ENCODE results near the gene GLP1R.

GLP1R gene

DNA sequence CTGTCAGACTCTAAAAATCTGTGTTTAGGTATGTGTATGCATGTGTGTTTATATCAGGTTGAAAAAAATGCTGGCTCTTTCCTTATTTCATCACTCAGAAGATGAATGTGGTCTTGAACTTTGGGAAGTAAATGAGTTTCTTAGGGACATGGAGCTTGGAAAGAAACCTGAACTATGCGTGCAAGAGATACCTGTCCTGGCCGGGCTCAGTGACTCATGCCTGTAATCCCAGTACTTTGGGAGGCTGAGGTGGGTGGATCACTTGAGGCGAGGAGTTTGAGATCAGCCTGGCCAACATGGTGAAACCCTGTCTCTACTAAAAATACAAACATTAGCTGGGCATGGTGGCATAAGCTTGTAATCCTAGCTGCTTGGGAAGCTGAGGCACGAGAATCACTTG lies 4.4 kb upstream of the GLP1R start:
- no peak for DNase-seq (ENCODE audit: low spot score)

DNA sequence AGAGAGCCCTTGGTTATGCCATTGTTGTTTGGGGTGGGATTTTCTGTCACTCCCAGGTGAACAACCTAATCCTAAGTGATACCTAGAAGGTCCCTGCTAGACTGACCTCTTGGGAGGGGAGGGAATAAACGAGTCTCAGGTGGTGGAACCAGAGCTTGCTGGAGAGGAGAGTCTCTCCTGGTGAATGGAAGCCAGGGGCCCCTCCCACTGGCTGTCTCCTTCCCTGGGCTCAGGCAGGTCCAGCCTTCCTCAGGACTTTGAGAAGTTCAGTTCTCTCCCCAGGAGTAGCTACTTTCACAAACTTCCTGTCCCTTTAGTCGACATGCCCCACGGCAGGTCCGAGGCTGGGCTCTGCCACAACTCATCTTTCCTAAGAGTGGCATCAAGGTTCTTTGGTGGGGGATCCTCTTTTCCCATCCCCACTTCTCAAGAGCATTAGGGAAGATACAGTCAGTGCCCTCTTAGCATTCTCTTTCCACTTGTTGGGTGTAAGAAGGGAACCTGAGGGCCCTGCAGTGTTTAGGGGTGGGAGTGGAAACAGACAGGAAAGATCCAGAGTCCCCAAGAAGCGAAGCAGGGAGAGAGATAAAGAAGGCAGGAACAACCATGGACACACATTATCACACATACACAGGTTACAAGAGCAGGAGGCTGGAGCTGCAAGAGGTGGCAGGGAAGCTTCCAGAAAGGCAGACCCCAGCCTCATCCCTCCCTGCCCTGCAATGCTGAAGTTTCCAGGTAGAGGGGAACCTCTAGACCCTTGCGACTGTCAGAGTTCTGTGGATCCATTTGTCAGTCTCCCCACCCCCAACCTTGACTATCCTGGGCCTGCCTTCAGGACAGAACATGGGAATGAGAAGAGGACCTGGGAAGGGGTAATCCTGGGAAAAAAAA lies 900 bp upstream of the GLP1R start:
- no peak for DNase-seq (ENCODE audit: low spot score)

DNA sequence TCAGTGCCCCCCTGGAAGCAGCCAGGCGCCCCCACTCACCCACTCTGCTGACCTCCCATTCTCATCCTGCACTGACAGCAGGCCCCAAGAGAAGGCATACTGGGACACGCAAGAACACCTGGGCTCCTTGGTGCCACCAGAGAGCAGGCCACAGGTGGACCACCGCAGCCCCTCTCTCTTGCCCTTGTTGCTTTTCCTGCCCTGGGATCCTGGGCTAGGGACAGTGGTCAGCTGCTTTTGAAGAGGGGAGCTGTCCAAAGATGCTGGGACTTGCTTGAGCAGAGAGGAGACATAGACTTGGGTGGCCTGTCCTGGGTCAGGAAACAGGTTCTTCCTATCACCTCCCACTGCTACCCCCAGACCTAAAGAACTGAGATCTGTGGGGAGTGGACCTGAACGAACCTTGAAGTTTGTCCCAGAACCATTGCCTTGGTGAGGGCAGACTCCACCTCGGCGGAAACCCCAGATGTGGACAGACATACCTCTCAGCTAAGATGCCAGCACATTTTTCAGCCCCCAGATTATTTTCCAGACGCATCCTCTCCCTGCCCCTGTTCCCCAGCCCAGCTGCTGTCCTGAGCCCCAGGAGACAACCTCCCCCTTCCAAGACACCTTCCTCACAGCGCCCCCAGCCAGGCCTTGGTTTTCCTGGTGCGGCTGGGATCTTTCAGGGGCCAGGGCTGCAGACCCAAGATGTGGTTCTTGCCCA lies 1.1 kb downstream of the GLP1R start:
- DNase-seq (ENCODE audit: low spot score) = no peak

DNA sequence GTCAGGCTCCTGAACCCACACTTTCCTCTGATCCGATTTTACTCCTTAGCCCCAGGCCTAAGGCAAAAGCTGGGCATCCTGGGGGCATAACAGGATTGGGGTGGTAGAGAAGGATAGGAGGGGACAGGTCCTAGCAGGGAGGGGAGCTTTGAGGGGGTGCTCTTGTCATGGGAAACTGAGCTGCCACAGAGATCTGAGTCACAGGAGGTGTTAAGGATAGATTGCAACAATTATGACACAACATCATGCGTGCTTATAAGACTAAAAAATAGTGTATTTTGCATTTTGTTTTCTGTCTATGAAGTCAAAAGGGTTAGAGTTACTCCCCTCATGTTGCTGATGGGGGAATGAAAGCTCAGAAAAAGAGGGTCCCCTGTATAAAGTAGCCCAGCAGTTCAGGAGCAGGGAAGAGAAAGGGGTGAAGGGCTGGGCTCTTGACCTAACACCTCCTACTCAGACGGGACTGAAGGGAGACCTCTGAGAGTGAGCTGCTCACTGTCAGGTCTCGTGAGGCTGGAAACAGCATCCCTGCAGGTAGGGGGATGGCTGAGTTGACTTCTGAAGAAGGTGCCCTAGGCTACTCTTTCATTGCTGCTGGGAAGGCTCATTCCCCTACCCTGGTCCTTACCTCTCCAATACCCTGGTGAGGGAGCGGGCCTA lies 2.0 kb downstream of the GLP1R start:
- no peak for DNase-seq (ENCODE audit: low spot score)

DNA sequence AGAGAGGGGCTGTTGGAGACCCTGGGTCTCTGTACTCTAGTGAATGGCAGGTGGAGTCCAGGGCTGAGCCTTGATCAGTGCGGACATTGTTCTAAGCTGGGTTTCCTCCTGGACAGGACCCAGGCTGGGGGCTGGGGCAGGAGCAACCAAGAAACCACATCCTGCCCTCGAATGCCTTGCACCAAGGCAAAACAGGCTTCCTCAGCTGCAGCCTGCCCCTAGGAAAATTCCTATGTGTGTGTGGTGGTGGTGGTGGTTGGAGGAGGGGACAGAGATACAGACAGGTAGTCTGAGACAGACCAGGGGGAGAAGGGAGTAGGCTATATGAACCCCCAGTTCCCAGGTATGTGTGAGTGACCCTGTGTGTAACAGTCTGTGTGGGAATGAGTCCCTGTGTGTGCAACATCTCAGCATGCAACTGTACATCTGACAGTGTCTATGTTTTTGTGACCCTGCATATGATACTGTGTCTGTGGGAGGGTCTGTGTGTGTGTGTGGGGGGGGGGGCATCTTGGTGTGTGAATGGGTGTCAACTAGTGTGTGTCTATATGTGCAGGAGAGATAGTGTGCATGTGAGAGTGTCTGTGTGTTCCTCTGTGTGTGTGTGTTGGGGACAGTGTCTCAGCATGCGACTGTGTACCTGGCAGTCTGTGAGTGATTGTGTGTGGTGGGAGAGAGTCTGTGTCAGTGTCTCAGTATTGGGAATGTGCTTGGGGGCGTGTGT lies 3.0 kb downstream of the GLP1R start:
- no peak for DNase-seq (ENCODE audit: low spot score)

DNA sequence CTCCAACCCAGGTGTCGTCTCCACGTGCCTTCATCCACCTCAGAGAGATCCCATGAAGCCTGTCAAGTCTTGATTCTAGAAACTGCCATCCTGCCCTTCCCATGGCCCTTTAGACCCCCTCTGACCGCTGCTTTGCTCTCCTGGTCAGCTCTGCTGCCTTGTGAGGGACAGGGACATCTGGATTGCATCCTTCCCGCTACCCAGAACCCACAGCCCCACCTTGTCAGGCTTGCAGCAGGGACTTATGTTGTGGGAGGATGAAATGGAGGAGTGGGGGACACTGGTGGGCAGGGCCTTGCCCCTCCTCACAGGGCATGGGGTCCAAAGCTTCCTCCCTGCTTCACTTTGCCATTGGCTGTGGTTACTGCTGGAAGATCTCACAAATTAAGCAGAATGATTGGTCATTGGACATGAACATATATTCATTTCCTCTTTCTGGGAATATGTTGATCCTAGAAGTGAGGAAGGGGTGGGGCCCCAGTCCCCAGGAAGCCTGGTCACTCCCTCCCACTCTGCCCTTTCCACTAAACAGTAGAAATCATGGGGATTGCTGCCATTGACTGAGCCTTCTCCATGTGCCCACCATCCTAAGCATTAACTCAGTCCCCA lies 4.5 kb downstream of the GLP1R start:
- no peak for DNase-seq (ENCODE audit: low spot score)

DNA sequence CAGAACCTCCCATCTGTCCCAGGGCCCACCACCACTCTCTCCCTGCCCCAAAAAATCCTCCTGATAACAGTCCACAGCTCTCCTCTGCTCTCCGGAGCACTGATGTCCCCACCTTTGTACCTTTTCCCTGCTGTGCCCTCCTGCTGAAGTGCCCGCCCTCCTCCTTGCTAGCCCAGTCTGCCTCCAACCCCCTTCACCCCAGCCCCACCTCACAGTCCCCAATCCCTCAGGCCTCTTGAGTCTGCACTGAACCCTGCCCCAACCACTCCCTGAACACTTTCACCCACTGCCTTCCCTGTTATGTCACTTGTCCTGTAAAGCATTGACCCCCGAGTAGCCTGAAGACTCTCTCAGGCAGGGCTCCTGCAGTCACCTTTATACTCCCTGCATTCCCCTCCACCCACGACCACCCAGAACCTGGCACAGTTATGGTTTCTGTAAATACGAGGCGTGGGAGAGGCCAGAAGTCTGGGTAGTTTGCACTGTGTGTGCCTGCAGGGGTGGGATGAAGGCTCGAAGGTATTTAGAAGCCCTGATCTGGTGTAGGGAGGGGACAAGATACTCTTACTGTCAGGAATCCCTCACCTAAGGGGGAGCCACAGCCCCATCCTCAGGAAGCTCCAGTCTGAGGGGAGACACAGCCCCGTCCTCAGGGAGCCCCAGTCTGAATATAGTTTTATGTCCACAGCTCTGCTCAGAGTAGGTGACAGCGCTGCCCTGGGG lies 5.4 kb downstream of the GLP1R start:
- no peak for DNase-seq (ENCODE audit: low spot score)

DNA sequence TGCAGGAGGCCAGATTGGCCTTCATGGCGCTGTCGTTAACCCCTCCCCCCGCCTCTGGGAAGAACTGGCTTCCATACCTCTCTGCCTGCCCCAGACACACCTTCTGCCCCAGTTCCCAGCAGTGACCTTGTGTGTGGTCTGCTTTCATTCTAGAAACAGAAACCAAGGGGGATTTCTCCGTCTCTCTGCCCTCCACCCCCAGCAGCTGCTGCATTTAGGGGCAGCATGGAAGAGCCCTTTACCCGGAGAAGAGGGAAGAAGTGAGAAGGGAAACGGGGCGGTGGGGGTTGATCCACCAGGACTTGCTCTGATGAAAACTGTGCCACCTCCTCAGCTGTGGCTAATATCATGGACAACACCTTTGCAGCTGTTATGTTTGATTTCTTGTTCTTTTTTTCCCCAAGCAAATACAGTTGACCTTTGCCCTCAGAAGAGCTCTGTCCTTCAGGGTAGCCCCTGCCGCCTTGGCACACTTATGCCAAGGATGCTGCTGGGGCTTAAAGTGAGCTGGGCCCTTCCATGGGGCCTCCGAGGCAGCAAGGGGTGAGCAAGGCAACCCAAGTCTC lies 6.1 kb downstream of the GLP1R start:
- no peak for DNase-seq (ENCODE audit: low spot score)

DNA sequence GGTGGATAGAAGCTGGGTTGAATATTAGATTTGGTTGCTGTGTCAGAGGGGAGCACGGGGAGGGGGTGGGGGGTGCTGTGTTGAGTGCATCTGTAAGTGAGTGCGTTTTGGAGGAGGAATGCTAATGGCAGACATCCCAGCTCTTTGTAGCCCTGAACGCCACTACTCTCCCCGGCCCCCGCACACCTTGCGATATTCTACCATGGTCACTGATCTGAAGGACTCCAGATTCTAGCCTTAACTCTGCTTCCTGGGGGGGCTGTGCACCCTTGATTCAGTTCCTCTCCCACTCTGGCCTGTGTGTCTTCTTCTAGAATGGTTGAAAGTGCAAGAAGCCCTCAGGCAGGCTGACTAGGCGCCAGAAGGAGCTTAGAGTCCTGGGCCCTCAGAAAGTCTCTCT lies 7.1 kb downstream of the GLP1R start:
- DNase-seq (ENCODE audit: low spot score) = no peak

DNA sequence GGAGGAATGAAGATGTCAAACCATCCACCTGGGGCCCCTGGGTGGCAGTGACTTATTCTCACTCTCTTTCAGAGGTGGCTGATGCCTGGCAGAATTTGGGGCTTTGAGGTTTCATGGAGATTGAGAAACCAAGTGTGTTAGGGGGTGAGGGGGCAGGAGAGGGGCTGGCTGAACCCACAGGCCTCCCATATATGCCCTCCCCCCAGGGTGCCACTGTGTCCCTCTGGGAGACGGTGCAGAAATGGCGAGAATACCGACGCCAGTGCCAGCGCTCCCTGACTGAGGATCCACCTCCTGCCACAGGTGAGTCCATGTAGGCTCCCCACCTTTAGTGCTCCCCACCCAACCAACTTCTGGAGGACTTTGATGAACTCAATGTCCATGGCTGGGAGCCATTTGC lies 7.6 kb downstream of the GLP1R start:
- DNase-seq (ENCODE audit: low spot score) = no peak

DNA sequence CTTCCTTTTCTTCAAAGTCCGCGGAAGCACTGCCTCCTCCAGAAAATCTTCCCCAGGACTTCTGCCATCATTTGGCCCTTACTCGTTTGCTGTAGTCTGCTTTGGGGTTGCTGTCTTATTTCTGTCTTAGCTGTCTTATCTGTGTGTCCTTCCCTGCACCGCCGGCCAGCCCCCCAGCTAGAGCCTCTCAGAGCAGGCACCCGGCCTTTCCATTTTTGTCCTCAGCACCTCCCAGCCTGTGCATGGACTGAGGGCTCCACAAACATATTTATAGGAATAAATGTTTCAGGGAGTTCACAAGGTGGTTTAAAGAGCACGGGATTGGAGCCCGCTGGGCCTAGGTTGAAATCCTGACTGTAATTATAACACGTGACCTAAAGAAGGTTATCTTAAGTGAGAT lies 8.1 kb downstream of the GLP1R start:
- no peak for DNase-seq (ENCODE audit: low spot score)

DNA sequence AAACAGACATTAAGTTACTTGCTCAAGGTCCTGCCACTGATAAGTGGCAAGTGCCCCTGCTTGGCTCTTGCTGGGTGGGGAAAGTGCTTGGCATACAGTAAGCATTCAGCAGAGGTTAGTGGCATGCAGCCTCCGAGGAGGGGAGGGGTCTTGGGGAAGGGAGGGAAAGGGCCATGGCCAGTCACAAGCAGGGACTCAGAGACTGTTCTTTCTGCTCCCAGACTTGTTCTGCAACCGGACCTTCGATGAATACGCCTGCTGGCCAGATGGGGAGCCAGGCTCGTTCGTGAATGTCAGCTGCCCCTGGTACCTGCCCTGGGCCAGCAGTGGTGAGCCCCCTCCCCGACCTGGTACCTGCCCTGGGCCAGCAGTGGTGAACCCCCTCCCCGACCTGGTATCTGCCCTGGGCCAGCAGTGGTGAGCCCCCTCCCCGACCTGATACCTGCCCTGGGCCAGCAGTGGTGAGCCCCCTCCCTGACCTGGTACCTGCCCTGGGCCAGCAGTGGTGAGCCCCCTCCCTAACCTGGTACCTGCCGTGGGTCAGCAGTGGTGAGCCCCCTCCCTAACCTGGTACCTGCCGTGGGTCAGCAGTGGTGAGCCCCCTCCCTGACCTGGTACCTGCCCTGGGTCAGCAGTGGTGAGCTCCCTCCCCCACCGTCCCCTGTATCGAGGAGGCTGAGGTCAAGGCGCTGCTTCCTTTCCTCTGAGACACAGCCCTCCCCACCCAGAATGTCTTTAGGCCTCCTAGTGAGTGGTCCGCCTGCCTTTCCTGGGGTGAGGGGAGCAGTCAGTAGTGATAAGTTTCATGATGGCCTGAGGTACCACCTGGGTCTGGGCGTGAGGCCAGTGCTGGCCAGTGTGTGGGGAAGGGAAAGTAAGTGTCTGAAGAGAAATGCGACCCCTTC lies 8.9 kb downstream of the GLP1R start:
- no peak for DNase-seq (ENCODE audit: low spot score)

DNA sequence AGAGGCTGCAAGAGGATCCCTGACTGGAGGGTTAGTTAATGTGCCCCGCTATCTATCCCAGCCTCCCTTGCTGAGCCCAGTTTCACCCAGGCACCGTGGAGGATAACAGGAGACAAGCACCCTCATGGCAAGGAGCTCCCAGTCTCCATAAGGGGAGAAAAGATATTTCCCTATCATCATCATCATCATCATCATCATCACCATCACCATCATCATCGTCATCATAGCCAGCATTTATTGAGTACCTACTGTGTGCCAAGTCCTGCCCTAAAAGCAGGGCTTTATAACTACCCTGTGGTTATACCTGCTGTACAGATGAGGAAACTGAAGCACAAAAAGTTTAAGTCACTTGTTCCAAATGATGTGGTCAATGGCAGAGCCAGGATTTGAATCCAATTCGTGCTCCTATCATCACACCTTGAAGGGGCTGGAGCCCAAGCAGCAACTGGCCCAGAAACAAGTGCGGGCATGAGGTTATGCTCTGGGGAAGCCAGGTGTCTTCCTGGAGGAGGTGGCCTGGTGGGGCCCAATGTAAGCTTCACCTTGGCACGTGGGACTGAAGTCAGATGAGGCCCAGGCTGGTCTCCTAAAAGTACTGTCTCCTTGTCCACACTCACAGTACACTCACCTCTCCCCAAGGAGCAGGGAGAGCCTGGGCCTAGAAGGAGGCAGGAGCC lies 10.0 kb downstream of the GLP1R start:
- DNase-seq (ENCODE audit: low spot score) = no peak

DNA sequence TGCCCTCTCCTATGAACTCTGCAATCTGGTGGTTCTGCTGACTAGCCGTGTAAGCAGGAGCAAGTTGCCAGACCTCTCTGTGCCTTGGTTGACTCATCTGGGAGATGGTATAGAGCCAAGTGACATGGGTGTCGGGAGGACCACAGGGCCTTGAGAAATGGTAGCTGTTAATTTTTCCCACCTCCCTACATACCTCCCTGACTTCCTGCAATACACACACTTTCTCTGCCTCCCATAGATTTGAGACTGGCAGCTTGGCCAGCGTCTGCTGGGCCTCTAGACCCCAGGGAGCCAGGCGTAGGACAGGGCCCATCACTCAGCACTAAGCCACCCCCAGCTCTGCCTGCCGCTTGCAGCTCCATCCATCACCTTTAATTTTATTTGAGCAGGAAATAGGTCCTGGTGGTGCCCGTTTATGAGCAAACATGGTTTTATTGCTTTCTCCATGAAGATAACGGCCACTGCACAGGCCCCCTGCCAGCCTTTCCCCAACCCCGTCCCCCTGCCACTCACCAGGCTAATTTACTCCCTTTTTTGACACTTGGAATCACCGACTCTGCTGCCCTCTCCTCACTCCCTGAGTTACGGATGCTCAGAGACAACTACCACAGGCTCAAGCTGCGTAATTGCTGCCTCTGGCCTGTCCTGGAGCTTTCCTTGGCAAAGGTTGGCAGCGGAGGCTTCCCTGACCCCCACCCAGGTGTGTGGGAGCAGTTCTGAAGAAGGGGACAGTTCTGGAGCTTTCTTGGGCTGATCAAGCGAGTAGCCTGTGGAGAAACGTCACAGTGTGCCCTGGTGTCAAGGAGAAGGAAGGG lies 11.1 kb downstream of the GLP1R start:
- DNase-seq (ENCODE audit: low spot score) = no peak

DNA sequence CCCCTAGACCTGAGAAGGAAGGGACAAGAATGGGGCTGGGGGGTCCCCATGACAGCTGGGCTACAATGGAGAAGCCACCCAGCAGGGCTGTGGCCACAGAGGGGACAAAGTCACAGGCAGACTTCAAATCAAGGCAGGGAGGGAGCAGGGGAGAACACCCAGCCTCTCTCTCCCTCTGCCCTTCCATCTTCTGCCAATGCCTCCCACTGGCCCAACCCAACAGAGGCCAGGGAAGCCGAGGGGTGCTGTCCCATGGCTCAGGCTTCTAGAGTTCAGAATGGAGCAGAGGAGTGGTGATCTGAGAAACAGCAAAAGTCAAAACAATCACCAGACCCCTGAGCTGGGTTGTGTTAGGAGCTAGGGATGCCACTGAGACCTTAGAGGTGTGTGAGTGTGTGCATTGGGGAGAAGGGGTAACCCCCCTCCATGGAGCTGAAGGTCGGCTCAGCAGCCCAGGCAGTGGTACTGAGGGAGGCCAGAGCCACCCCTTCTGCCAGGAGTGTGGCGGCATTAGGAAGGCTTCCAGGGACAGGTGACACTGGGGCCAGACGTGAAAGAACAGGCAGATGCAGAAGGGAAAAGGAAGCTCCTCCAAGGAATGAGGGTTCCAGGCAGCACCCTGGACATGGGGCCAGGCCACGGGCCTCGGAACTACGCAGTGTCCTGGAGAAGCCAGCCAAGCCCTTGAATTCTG lies 12.0 kb downstream of the GLP1R start:
- no peak for DNase-seq (ENCODE audit: low spot score)

DNA sequence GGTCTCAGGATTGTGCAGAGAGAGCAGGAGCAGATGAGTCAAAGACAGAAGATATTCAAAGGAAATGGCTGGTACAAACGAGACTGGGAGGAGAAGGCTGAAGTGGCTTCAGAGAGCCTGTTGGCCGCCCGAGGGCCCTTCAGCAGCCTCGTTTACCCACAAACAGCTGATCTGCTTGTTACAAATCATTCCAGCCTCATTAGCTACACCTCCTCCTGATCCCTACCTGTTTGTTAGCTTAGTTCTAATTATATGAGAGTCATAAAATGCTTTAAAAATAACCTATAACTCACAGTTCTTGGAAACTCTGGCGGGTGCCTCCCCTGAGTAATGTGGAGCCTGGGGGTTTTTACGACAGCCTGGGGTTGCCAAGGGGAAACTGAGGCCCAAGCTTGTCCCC lies 12.6 kb downstream of the GLP1R start:
- DNase-seq (ENCODE audit: low spot score) = no peak

DNA sequence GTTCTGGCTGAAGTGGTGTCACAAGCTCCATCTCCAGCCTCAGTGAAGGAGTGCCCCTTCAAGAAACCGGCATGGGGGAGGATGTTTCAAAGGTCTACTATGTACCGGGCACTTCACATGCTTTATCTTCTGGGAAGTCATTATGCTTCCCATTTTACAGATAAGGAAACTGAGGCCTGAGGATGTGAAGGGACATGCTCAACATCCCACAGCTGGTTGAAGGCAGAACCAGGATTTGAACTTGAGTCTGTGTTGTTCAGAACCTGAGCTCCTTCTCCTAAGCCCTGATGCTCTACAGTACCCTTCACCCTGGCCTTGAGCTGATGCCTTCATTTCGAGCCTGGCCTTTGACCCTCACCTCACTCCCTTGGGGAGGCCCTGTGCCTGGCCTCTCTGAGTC lies 13.0 kb downstream of the GLP1R start:
- DNase-seq (ENCODE audit: low spot score) = no peak
